Urothelium cell line (cell line): ENCODE measurements around the gene ULK2.
"Not testable (repeated sequence)": the region's sequence is repeated elsewhere in the genome, so short reads cannot be mapped to it uniquely, and the experiment has no call there.

Source experiments
- DNase-seq: peaks from one replicate; pipeline ENCODE4 v3.0.0; 2011; ENCODE audit warnings: low spot score, mixed read lengths
- FAIRE-seq: peaks from 2 replicates; lab custom pipeline; 2011; peaks lifted over from hg19 to GRCh38; lab: Jason Lieb, UNC

Gene ULK2

GRCh38 chr17:19867329-19868078 lies at the start of gene ULK2:
TSS of gene ULK2 (minus strand) at chr17:19867936. CDS start at chr17:19867417, 519 bp downstream.
- DNase-seq (peak; percentile 54), FAIRE-seq (peak; percentile 37)

- no peak for FAIRE-seq
- DNase-seq = no peak
Measured at GRCh38 chr17:19915245-19915978, 47.7 kb upstream of the ULK2 start.

DNA sequence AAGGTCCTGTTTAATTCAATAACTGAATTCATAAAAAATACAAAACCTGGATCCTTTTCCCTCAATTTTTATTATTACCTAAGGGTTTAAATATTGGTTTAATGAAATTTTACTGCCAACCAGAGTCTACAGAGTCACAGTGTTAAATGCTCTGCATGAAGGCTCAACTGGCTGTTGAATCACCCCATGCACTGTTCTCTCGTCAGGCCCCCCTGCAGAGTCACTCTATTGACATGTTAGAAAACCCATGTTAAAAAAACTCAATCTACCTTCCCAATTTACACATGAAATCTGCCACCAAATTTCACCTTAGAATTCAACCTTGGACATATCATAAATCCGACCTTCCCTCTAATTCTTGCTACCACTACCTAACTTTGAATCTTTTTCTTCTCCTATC lies 43.3 kb upstream of the ULK2 start:
- no peak for DNase-seq
- FAIRE-seq = no peak

DNA sequence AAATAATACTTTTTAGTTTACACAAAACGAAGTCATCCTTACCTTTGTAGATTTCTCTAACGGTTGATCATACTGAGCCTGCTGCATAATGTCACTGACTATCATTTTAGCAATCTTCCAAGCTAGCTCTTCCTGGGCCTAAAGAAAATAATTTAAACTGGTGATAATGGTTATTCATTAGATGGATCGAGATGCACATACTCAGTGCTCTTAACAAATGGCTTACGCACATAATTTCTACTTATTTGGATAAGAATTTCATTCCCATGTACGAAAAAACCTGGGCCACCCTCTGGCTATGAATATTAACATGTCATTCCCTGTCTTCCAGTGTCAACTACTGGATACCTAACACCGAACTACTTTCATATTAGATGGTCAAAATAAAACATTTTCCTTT lies 41.4 kb upstream of the ULK2 start:
- FAIRE-seq (no peak), DNase-seq (no peak)

- DNase-seq (no peak), FAIRE-seq (no peak)
Measured at GRCh38 chr17:19905502-19905901, 37.8 kb upstream of the ULK2 start.

- DNase-seq = no peak
- no peak for FAIRE-seq
Measured at GRCh38 chr17:19904924-19905323, 37.2 kb upstream of the ULK2 start.

DNA sequence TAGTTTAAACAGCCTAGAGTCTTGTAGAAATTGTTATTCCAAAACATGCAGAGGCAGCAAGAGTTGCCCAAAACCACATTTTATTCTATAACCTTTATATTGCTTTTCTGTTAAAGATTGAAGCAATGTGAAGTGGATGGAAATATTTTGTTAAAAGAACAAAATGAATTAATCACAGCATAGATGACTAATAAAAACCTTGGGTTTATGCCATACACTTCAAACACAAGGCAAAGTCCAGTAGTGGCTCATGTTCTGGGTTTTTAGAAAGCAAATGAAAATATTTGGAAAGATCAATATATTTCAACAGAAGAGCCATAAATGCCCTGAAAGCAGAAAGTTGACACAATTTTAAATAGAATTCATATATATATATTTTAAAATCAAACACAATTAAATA lies 36.7 kb upstream of the ULK2 start:
- FAIRE-seq (no peak), DNase-seq (no peak)

- FAIRE-seq (no peak), DNase-seq (no peak)
Measured at GRCh38 chr17:19900809-19901208, 33.1 kb upstream of the ULK2 start.

- DNase-seq (no peak), FAIRE-seq (no peak)
Measured at GRCh38 chr17:19897903-19898302, 30.2 kb upstream of the ULK2 start.

DNA sequence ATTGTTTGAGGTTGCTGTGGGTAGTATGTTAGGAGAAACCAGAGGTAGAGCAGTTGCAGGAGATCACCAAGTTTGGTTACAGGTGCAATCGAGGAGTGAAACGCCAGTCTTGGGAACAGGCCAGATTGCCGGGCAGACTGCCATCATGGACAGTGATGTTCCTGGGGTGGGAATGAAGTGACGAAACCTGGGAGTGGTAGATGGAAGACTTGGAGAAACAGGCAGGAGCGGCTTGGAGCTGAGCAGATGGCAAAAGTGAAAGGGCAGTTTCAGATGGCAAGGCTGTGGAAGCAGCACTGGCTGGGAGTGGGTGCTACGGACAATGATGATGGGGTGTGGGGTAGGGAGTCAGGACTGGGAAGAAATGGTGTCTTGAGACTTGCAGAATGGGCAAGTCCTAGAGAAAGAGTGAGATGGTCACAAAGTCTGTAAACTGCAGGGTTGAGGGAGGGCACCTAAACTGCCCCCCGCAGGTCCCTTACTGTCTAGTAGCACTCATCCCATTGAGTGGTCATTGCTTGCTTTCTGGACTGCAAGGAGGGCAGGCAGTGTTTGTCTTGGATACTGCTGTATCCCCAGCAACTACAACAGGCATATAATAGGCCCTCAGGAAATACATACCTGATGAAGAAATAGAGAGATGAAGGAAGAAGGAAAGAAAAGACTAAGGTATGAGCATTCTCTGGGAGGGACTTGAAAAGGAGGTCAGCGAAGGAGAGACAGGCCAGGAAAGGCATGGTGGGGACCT lies 29.5 kb upstream of the ULK2 start:
- FAIRE-seq (no peak), DNase-seq (no peak)

- DNase-seq (no peak), FAIRE-seq (no peak)
Measured at GRCh38 chr17:19896679-19897078, 28.9 kb upstream of the ULK2 start.

DNA sequence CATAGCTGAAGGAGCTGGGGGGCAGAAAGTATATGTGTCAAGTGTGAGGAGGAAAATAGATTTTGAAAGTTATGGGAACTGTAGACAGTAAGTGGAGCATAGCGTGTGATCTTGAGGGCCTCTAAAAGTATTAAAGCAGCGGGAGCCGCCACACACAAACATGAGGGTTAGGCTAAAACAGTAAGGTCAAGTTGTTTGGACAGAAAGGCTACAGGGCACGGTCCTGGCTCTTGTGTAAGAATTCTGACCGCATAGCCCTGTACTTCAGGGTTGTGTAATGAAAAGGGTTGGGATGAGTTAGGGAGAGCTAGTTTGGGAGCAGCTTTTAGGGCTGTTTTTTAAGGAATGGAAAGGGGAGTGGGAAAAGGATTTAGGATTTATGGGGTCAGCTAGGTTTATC lies 22.8 kb upstream of the ULK2 start:
- DNase-seq, FAIRE-seq: not testable (repeated sequence)

- not testable (repeated sequence) for FAIRE-seq
Measured at GRCh38 chr17:19890001-19890400, 22.3 kb upstream of the ULK2 start.

GRCh38 chr17:19886116-19886515 lies 18.4 kb upstream of the ULK2 start:
- FAIRE-seq (no peak), DNase-seq (no peak)

More at GRCh38 chr17:19890001-19890400, 22.3 kb upstream of the ULK2 start:
- not testable (repeated sequence) for DNase-seq

DNA sequence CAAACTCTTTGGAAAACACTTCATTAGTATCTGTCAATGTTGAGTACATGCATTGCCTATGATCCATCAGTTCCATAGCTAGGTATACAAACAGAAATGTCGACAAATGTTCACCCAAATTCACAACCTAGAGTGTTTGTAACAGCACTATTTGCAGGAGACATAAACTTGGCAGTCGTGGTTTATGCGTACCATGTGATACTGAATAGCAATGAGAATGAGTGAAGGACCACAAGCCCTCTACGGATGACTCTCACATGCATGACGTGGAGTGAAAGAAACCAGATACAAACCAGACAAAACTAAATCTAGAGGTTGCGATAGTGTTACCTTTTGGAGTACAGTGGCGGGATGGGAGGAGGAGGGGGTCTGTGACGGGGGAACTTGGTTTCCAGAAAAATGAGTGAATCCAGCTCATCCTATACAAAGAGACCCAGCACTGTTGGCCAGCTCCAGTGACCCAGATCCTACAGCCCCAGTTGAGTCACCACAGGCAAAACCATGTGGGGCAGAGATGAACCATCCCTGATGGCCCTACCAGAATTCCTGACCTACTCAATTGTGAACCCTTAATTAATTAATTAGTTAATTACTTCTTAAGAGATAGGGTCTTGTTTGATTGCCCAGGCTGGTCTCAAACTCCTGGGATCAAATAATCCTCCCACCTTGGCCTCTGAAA lies 15.9 kb upstream of the ULK2 start:
- no peak for DNase-seq

DNA sequence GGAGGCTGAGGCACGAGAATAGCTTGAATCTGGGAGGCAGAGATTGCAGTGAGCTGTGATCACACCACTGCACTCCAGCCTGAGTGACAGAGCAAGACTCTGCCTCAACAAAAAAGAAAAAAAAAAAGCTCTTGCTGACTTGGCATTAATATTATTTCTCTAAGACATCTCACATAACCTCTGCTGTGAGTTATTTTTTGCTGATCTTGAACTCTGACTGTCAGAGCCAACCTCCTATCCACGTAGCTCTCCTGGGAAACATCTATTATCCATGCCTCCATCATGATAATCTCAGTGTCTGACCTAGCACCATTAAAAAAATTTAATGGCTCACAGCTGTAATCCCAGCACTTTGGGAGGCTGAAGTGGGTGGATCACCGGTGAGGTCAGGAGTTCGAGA lies 12.7 kb upstream of the ULK2 start:
- FAIRE-seq (no peak), DNase-seq (no peak)

More for the DNA sequence above, 15.9 kb upstream of the ULK2 start:
- FAIRE-seq = no peak

DNA sequence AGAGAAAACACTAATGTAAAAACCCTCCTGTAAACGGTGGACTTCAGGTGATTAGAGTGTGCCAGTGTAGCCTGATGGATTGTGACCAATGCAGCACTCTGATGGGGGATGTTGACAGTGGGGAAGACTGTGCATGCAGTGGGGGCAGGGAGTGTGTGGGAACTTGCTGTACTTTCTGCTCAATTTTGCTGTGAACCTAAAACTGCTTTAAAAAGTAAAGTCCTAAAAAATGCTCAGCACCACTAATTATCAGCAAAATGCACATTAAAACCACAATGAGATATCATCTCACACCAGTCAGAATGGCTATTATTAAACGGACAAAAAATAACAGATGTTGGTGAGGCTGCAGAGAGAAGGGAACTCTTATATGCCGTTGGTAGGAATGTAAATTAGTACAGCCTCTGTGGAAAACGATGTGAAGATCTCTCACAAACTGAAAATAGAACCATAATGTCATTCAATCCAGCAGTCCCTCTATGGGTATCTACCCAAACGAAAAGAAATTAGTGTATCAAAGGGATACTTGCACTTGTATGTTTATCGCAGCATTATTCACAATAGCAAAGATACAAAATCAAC lies 9.7 kb upstream of the ULK2 start:
- FAIRE-seq (no peak), DNase-seq (no peak)

DNA sequence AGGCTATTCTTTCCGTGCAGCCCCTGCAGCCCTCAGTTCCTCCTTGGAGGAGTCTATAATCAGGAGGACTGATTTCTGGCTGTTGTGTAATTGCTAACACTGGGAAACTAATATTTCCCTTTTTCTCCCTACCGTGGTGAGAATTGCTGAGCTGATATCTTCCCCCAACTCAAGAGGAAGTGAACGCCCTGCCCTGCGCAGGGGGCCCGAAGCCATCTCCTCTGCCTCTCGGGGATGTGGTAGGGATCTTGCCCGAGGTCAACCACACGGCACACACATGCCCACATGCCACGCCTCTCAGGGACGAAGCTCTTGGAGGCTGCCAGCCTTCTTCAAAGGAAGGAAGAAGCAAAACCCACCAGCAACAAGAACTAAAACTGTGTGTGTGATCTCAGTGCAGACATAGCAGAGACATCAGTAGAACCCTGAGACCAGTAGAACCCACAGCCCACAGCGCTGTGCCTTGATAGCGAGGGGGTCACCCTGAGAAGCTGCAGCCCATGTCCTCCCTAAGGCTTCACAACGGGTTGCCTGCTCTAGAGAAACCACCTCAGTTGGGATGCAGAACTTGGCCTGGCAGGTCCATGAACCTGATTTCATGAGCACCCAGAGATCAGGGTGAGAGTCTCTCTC lies 8.9 kb upstream of the ULK2 start:
- DNase-seq = no peak
- no peak for FAIRE-seq

- no peak for FAIRE-seq
Measured at GRCh38 chr17:19874256-19874655, 6.5 kb upstream of the ULK2 start.

GRCh38 chr17:19873346-19873745 lies 5.6 kb upstream of the ULK2 start:
- FAIRE-seq (no peak), DNase-seq (no peak)

More at GRCh38 chr17:19874256-19874655, 6.5 kb upstream of the ULK2 start:
- no peak for DNase-seq
